Smooth muscle cell (in vitro differentiated cells): ENCODE data around the gene IFNA17. TPM values are rescaled to one million over a fixed set of nuclear protein-coding genes. Genes with fewer than 3 reads are reported as not detected.

ENCODE experiments used
- DNase-seq: peaks from one replicate; lab custom pipeline; 2025; ENCODE audit not compliant: unreplicated experiment; lab: John Stamatoyannopoulos, UW
- H2AFZ ChIP-seq: fragments of 200-600 bp; sonication (generic); 2 replicates; pipeline ENCODE4 v1.6.0; 2016; ENCODE audit warnings: antibody characterized with exemption, low read depth, mild to moderate bottlenecking
- H3F3A ChIP-seq: fragments of 200-600 bp; sonication (generic); 2 replicates; pipeline ENCODE4 v1.6.0; 2017; ENCODE audit warnings: antibody characterized with exemption, low read depth
- H3K27ac ChIP-seq: fragments of 200-600 bp; sonication (generic); 2 replicates; pipeline ENCODE4 v1.5.1; 2016; ENCODE audit warnings: low read depth, mild to moderate bottlenecking
- H3K27me3 ChIP-seq: fragments of 200-600 bp; sonication (generic); 2 replicates; pipeline ENCODE4 v1.6.1; 2016; ENCODE audit warnings: low read depth, mild to moderate bottlenecking
- H3K36me3 ChIP-seq: fragments of 200-600 bp; sonication (generic); 2 replicates; pipeline ENCODE4 v1.5.1; 2016; ENCODE audit warnings: low read depth
- H3K4me1 ChIP-seq: fragments of 200-600 bp; sonication (generic); 2 replicates; pipeline ENCODE4 v1.5.1; 2016; ENCODE audit warnings: low read depth
- H3K4me2 ChIP-seq: fragments of 200-600 bp; sonication (generic); 2 replicates; pipeline ENCODE4 v1.6.0; 2016; ENCODE audit warnings: mild to moderate bottlenecking
- H3K4me3 ChIP-seq: fragments of 200-600 bp; sonication (generic); 2 replicates; pipeline ENCODE4 v1.5.1; 2016; ENCODE audit warnings: mild to moderate bottlenecking
- H3K79me2 ChIP-seq: fragments of 200-600 bp; sonication (generic); 2 replicates; pipeline ENCODE4 v1.6.0; 2016; ENCODE audit warnings: low read depth, mild to moderate bottlenecking
- H3K9ac ChIP-seq: fragments of 200-600 bp; sonication (generic); 2 replicates; pipeline ENCODE4 v1.6.0; 2016; ENCODE audit warnings: low read depth
- H3K9me3 ChIP-seq: fragments of 200-600 bp; sonication (generic); replicated peaks from 2 replicates; pipeline ENCODE4 v1.5.1; 2016; ENCODE audit warnings: low read depth
- H4K20me1 ChIP-seq: fragments of 200-600 bp; sonication (generic); 2 replicates; pipeline ENCODE4 v1.6.0; 2016; ENCODE audit warnings: low read depth
- WGBS: methylation state at CpG from one replicate; pipeline ENCODE4 v1.1.7; 2016; ENCODE audit warnings: low lambda C conversion rate; 5-methylcytosine and 5-hydroxymethylcytosine counted together
- polyA plus RNA-seq: library from polyadenylated mRNA; unstranded; fragments of >200 nt; fragmentation: Nextera tagmentation; extraction: Ambion mirVana; gene quantifications from 2 replicates; pipeline ENCODE4 v1.2.1, GENCODE V29; 2016
- total RNA-seq: library from RNA; depleted of rRNA; stranded (reverse); fragments of >200 nt; gene quantifications from 2 replicates; pipeline ENCODE4 v1.2.3, GENCODE V29; 2014
- TF ChIP-seq, protein P1 (sequence below): fragments of 200-600 bp; sonication (generic); IDR thresholded peaks from 2 replicates; pipeline ENCODE4 v1.5.1; 2017; ENCODE audit warnings: borderline replicate concordance, mild to moderate bottlenecking, antibody characterized with exemption; ENCODE audit not compliant: insufficient read depth, poor library complexity, severe bottlenecking

The IFNA17 gene
- total and polyA plus RNA-seq, 2 experiments from 2014 or later: not detected

- H3K9me3 ChIP-seq: no peaks in the 10 kb centered on the region
- H2AFZ ChIP-seq: peak overlapping the region; percentile 72
- H3K27ac ChIP-seq: no peak overlapping the region
- no peaks in the 10 kb centered on the region for H3F3A ChIP-seq
- H3K36me3 ChIP-seq: no peaks in the 10 kb centered on the region
- no peaks in the 10 kb centered on the region for H3K79me2 ChIP-seq
- no peak overlapping the region for H3K9ac ChIP-seq
- no peaks in the 10 kb centered on the region for H4K20me1 ChIP-seq
- H3K4me3 ChIP-seq: peak overlapping the region; percentile 34
- peaks cover 53% of the 10 kb centered on the region for H3K27me3 ChIP-seq
- TF ChIP-seq, protein P1, sequence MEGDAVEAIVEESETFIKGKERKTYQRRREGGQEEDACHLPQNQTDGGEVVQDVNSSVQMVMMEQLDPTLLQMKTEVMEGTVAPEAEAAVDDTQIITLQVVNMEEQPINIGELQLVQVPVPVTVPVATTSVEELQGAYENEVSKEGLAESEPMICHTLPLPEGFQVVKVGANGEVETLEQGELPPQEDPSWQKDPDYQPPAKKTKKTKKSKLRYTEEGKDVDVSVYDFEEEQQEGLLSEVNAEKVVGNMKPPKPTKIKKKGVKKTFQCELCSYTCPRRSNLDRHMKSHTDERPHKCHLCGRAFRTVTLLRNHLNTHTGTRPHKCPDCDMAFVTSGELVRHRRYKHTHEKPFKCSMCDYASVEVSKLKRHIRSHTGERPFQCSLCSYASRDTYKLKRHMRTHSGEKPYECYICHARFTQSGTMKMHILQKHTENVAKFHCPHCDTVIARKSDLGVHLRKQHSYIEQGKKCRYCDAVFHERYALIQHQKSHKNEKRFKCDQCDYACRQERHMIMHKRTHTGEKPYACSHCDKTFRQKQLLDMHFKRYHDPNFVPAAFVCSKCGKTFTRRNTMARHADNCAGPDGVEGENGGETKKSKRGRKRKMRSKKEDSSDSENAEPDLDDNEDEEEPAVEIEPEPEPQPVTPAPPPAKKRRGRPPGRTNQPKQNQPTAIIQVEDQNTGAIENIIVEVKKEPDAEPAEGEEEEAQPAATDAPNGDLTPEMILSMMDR: peak; percentile 60
- 2% methylated on average over 3 of the region's 3 CpGs for WGBS
- H3K4me1 ChIP-seq: peaks cover 3% of the 10 kb centered on the region
- peak overlapping the region; percentile 84 for H3K4me2 ChIP-seq
- DNase-seq: no peak
These were observed 24.9 kb upstream of the IFNA17 start for GRCh38 chr9:21252721-21253547.

DNA sequence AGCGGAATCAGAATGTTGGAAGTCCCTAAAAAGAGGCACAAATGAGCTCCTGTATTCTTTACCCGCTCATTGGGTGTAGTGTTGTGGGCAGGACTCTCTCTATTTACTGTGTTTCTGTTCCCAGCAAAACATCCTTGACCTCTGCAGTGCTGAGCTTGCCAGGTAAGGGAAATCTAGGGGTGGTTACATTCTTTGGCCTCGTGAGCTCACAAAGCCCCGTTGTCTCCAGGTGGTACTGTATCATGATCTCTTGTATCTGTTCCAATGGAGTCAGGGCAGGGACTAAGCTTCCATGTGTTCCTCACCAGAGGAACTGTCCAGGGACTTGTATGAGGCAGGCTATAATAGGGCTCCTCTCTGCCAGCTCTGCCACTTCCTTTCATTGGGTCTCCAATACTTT is 23.6 kb upstream of the IFNA17 start:
- Histone ChIP-seq H3K27me3 (peaks cover 48% of the 10 kb centered on the region), H2AFZ (no peak overlapping the region), H3K4me1 (peaks cover 3% of the 10 kb centered on the region), H3K4me2 (no peak overlapping the region), H3K27ac (no peak overlapping the region), H3K9ac (no peak overlapping the region), H3K79me2 (no peaks in the 10 kb centered on the region), H3K4me3 (no peak overlapping the region), H3F3A (no peaks in the 10 kb centered on the region), H3K9me3 (no peaks in the 10 kb centered on the region), H3K36me3 (no peaks in the 10 kb centered on the region), H4K20me1 (no peaks in the 10 kb centered on the region)
- TF ChIP-seq, protein P1: no peak
- DNase-seq: no peak
- 81% methylated on average over 4 of the region's 4 CpGs for WGBS

GRCh38 chr9:21251190-21251589 is 23.2 kb upstream of the IFNA17 start:
- no peak overlapping the region for H3K27ac ChIP-seq
- H3K4me3 ChIP-seq: no peak overlapping the region
- 50% methylated on average over 1 of the region's 1 CpG for WGBS
- TF ChIP-seq, protein P1: no peak
- H3K9me3 ChIP-seq: no peaks in the 10 kb centered on the region
- H3K27me3 ChIP-seq: peaks cover 44% of the 10 kb centered on the region
- H3K79me2 ChIP-seq: no peaks in the 10 kb centered on the region
- no peaks in the 10 kb centered on the region for H3K36me3 ChIP-seq
- H3F3A ChIP-seq: no peaks in the 10 kb centered on the region
- no peak overlapping the region for H3K9ac ChIP-seq
- DNase-seq: no peak
- H2AFZ ChIP-seq: no peak overlapping the region
- H4K20me1 ChIP-seq: no peaks in the 10 kb centered on the region
- peaks cover 3% of the 10 kb centered on the region for H3K4me1 ChIP-seq
- no peak overlapping the region for H3K4me2 ChIP-seq

DNA sequence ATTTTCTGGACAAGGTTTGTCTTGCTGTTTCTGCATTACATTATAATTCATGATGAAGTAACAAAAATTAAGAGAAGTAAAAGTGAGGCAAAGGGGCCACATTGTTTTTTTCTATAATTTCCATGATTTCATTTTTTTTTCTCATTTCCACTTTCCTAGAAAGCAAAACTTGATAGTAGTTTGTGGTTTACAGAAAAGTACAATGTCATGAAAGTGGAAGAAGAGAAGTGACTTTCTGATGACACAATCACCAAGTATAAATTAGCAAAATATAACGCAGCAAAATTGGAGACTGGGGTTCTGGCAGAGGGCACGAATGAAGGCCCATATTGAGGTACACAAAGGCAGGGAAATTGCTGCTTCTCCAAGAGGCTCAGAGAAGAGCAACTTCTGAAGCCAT is 16.8 kb upstream of the IFNA17 start:
- Histone ChIP-seq H3K79me2 (no peaks in the 10 kb centered on the region), H3K27me3 (peaks cover 32% of the 10 kb centered on the region), H3K36me3 (no peaks in the 10 kb centered on the region), H4K20me1 (no peaks in the 10 kb centered on the region), H3K4me2 (no peak overlapping the region), H3F3A (no peaks in the 10 kb centered on the region), H3K9ac (no peak overlapping the region), H2AFZ (no peak overlapping the region), H3K27ac (no peak overlapping the region), H3K4me3 (no peak overlapping the region), H3K9me3 (no peaks in the 10 kb centered on the region), H3K4me1 (no peaks in the 10 kb centered on the region)
- TF ChIP-seq, protein P1: no peak
- WGBS: 74% methylated on average over 2 of the region's 2 CpGs
- no peak for DNase-seq
